Transverse colon (tissue), 4 donors: Measurements from ENCODE around the gene WDR62. TPM values are rescaled to one million over a fixed set of nuclear protein-coding genes. Genes with fewer than 3 reads are reported as not detected.

Source experiments
- DNase-seq: peaks from one replicate; pipeline ENCODE4 v3.0.0-alpha.2; 2019
- H3K27ac ChIP-seq, 4 donors: fragments of 200-600 bp; sonication (generic); 2 replicates each; pipeline ENCODE4 v1.5.1; 2016 to 2018; ENCODE audit warnings: inconsistent platforms in 4 of 4
- H3K27me3 ChIP-seq: fragments of 200-600 bp; sonication (generic); 2 replicates; pipeline ENCODE4 v1.5.1; 2017; ENCODE audit warnings: inconsistent platforms
- H3K36me3 ChIP-seq, 4 donors: fragments of 200-600 bp; sonication (generic); 2 replicates each; pipeline ENCODE4 v1.5.1; 2017 to 2019; ENCODE audit warnings: inconsistent platforms in 4 of 4
- H3K4me1 ChIP-seq, 4 donors: fragments of 200-600 bp; sonication (generic); 2 replicates each; pipeline ENCODE4 v1.5.1; 2017 to 2020; ENCODE audit warnings: inconsistent platforms in 4 of 4
- H3K4me3 ChIP-seq, 4 donors: fragments of 200-600 bp; sonication (generic); 1 replicate in 1 of 4; 2 replicates in 3 of 4; pipeline versions ENCODE4 v1.5.1 to v1.6.1; 2017 to 2019; ENCODE audit warnings: inconsistent platforms in 4 of 4
- H3K9me3 ChIP-seq, 2 donors: fragments of 200-600 bp; sonication (generic); 2 replicates each; pipeline ENCODE4 v1.5.1; 2017 to 2019; ENCODE audit warnings: inconsistent platforms in 2 of 2
- EP300 ChIP-seq: sonication (generic); formaldehyde crosslinking; IDR thresholded peaks from one replicate; pipeline ENCODE4 v1.6.1; 2017; ENCODE audit warnings: antibody characterized with exemption, low read depth
- POLR2A ChIP-seq: fragments of 450-650 bp; IDR thresholded peaks from one replicate; pipeline ENCODE4 v1.6.1; 2016; ENCODE audit warnings: antibody characterized with exemption, mild to moderate bottlenecking, moderate library complexity
- POLR2AphosphoS5 ChIP-seq, 3 donors: sonication (generic); formaldehyde crosslinking; IDR thresholded peaks; one replicate each; pipeline ENCODE4 v1.6.1; 2016; ENCODE audit warnings: antibody characterized with exemption in 3 of 3
- WGBS, 2 donors: methylation state at CpG; one replicate each; pipeline ENCODE4 v1.1.5; 2018; ENCODE audit warnings: low coverage in 1 of 2; 5-methylcytosine and 5-hydroxymethylcytosine counted together
- in situ Hi-C, 4 donors: fragments of 200-750 bp; cut with MboI; loops; one replicate each; pipeline versions ENCODE4 v1.15.0 to v1.15.1; 2017; ENCODE audit warnings: low sequenced_read_pairs in 3 of 4, low pct_ligation_motif_present in 1 of 4, low pct_unique_long_range_greater_than_20kb in 1 of 4
- intact Hi-C: fragments of 100-400 bp; cut with DNase I; formaldehyde crosslinking; loops from one replicate; pipeline ENCODE4 v1.15.1; 2023; ENCODE audit warnings: low total_unique reads
- total RNA-seq, 4 donors: library from RNA; depleted of rRNA; stranded (reverse); fragments of >200 nt; gene quantifications; one replicate each; pipeline ENCODE4 v1.1.0, GENCODE V29; 2016
- TF ChIP-seq, protein P1 (sequence below), 5 experiments: fragments of 200-600 bp in 3 of 5; fragments of 450-650 bp in 2 of 5; sonication (generic) in 3 of 5; IDR thresholded peaks; 1 replicate in 2 of 5; 2 replicates in 3 of 5; pipeline ENCODE4 v1.5.1; 2016 to 2017; ENCODE audit warnings: antibody characterized with exemption in 5 of 5, inconsistent platforms in 3 of 5, mild to moderate bottlenecking in 2 of 5, moderate library complexity in 1 of 5

Gene WDR62
- total RNA-seq, 4 donors from 2014 or later, result 0.37 to 20.7 (median 0.97) TPM

GRCh38 chr19:36092566-36092965 is 37.9 kb downstream of the WDR62 start:
- H3K4me1 ChIP-seq, result no peaks in the 10 kb centered on the region
- H3K27ac ChIP-seq, result no peak overlapping the region
- no peaks in the 10 kb centered on the region for H3K9me3 ChIP-seq
- H3K27me3 ChIP-seq, result no peaks in the 10 kb centered on the region
- DNase-seq, result no peak
- 95% methylated on average over 7 of the region's 7 CpGs; no CpG with 5 or more reads in 1 of the 2 donors for WGBS, 2 donors
- TF ChIP-seq, protein P1, sequence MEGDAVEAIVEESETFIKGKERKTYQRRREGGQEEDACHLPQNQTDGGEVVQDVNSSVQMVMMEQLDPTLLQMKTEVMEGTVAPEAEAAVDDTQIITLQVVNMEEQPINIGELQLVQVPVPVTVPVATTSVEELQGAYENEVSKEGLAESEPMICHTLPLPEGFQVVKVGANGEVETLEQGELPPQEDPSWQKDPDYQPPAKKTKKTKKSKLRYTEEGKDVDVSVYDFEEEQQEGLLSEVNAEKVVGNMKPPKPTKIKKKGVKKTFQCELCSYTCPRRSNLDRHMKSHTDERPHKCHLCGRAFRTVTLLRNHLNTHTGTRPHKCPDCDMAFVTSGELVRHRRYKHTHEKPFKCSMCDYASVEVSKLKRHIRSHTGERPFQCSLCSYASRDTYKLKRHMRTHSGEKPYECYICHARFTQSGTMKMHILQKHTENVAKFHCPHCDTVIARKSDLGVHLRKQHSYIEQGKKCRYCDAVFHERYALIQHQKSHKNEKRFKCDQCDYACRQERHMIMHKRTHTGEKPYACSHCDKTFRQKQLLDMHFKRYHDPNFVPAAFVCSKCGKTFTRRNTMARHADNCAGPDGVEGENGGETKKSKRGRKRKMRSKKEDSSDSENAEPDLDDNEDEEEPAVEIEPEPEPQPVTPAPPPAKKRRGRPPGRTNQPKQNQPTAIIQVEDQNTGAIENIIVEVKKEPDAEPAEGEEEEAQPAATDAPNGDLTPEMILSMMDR (IDR thresholded peaks at IDR 0.05), result no peak
- TF ChIP-seq POLR2AphosphoS5 (IDR thresholded peaks at IDR 0.05) (no peak), EP300 (no peak), POLR2A (no peak)
- H3K36me3 ChIP-seq, result no peaks in the 10 kb centered on the region
- no peak overlapping the region for H3K4me3 ChIP-seq
- in situ Hi-C loops, result no loop called here
- intact Hi-C loops, result no loop called here

- in situ Hi-C loops, result no loop called here
- Histone ChIP-seq H3K27ac (no peak overlapping the region), H3K9me3 (no peaks in the 10 kb centered on the region), H3K4me1 (no peaks in the 10 kb centered on the region), H3K4me3 (no peak overlapping the region), H3K27me3 (no peaks in the 10 kb centered on the region), H3K36me3 (no peaks in the 10 kb centered on the region)
- intact Hi-C loops, result no loop called here
- WGBS, 2 donors, result 81% methylated on average over 5 of the region's 5 CpGs; no CpG with 5 or more reads in 1 of the 2 donors
- DNase-seq, result no peak
- no peak for TF ChIP-seq POLR2AphosphoS5 (IDR thresholded peaks at IDR 0.05)
- TF ChIP-seq, protein P1 (IDR thresholded peaks at IDR 0.05), result no peak
- TF ChIP-seq EP300, result no peak
- TF ChIP-seq POLR2A, result no peak
Measured at GRCh38 chr19:36093146-36093662, 38.5 kb downstream of the WDR62 start.

- Histone ChIP-seq H3K36me3 (no peaks in the 10 kb centered on the region), H3K4me1 (no peaks in the 10 kb centered on the region), H3K9me3 (no peaks in the 10 kb centered on the region), H3K27me3 (no peaks in the 10 kb centered on the region), H3K4me3 (no peak overlapping the region), H3K27ac (no peak overlapping the region)
- no peak for DNase-seq
- TF ChIP-seq POLR2A, result no peak
- TF ChIP-seq EP300, result no peak
- TF ChIP-seq POLR2AphosphoS5 (IDR thresholded peaks at IDR 0.05), result no peak
- TF ChIP-seq, protein P1 (IDR thresholded peaks at IDR 0.05), result no peak
- in situ Hi-C loops (no loop called here), intact Hi-C loops (no loop called here)
- 67 to 93% methylated on average over 3 to 6 of the region's 6 CpGs for WGBS, 2 donors
Measured at GRCh38 chr19:36093687-36094086, 39.0 kb downstream of the WDR62 start.

- in situ Hi-C loops, result no loop called here
- no peak overlapping the region for H3K27ac ChIP-seq
- no peaks in the 10 kb centered on the region for H3K36me3 ChIP-seq
- no peak for DNase-seq
- H3K4me1 ChIP-seq, result no peaks in the 10 kb centered on the region
- no peaks in the 10 kb centered on the region for H3K9me3 ChIP-seq
- 92% methylated on average over 6 of the region's 6 CpGs; no CpG with 5 or more reads in 1 of the 2 donors for WGBS, 2 donors
- no peaks in the 10 kb centered on the region for H3K27me3 ChIP-seq
- TF ChIP-seq, protein P1 (IDR thresholded peaks at IDR 0.05), result no peak
- no peak for TF ChIP-seq POLR2A
- no peak for TF ChIP-seq POLR2AphosphoS5 (IDR thresholded peaks at IDR 0.05)
- TF ChIP-seq EP300, result no peak
- intact Hi-C loops, result no loop called here
- no peak overlapping the region for H3K4me3 ChIP-seq
Measured at GRCh38 chr19:36097036-36097435, 42.3 kb downstream of the WDR62 start.
